ENCODE results near the gene TCF23. TPM values are rescaled to one million over a fixed set of nuclear protein-coding genes. Genes with fewer than 3 reads are reported as not detected.

TCF23 gene
- polyA plus RNA-seq, 3 donors = not detected

DNA sequence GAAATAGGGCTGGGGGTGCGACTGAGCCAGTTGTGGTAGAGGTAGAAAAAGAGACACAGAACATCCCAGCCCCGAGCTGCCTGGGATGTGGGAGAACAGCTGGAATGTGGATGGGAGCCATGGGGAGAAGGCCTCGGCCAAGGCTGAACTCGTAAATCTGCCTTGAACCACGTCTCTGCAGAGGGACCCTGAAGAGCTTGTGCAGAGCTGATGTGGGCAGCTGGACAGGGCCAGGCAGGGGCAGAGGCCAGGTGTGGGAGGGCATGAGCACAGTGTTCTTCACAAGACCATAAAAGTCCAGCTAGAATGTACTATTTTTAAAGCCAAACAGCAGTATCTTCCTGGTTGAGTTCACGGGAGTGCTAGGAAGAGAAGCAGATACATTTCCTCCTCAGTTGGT, 5.7 kb downstream of the TCF23 start:
- Histone ChIP-seq H3K9ac (ENCODE audit: insufficient read depth, low read length, poor library complexity, severe bottlenecking) (no peak overlapping the region), H2AFZ (ENCODE audit: insufficient read depth, low read depth, low read length, poor library complexity, severe bottlenecking) (no peak overlapping the region), H3K36me3 (replicated peaks in 1 of 2; ENCODE audit: control insufficient read depth in 1 of 2, insufficient read depth in 2 of 2, low read length in 2 of 2) (no peaks in the 10 kb centered on the region), H3K4me3 (replicated peaks in 1 of 3; ENCODE audit: low read depth in 2 of 3, low read length in 3 of 3) (no peak overlapping the region), H3K79me2 (ENCODE audit: insufficient read depth, low read length) (no peaks in the 10 kb centered on the region), H3K27ac (ENCODE audit: low read depth in 1 of 2, low read length in 2 of 2) (no peak overlapping the region), H3K9me3 (replicated peaks in 1 of 2; ENCODE audit: control insufficient read depth in 1 of 2, insufficient read depth in 1 of 2, low read length in 2 of 2) (no peaks in the 10 kb centered on the region), H3K27me3 (ENCODE audit: control insufficient read depth in 2 of 2, insufficient read depth in 2 of 2, low read length in 2 of 2) (no peaks in the 10 kb centered on the region), H4K20me1 (ENCODE audit: insufficient read depth, low read length) (no peaks in the 10 kb centered on the region), H3K4me2 (replicated peaks; ENCODE audit: extremely low read depth, low read length, poor library complexity, severe bottlenecking) (no peak overlapping the region), H3K4me1 (ENCODE audit: control insufficient read depth in 1 of 2, insufficient read depth in 2 of 2, low read length in 2 of 2) (no peaks in the 10 kb centered on the region)
- no peaks in the 10 kb centered on the region for H3K9me3 Mint-ChIP-seq
- intact Hi-C loops (cut with micrococcal nuclease) = no loop called here
- 85% methylated on average over 5 of the region's 6 CpGs for WGBS (ENCODE audit: insufficient coverage)
- DNase-seq = no peak
- H3K27me3 Mint-ChIP-seq (ENCODE audit: low read depth in 3 of 3) = peaks cover 1 to 13% (median 2%) of the 10 kb centered on the region in 3 donors
- H3K36me3 Mint-ChIP-seq = no peaks in the 10 kb centered on the region
- TF ChIP-seq, protein P1, sequence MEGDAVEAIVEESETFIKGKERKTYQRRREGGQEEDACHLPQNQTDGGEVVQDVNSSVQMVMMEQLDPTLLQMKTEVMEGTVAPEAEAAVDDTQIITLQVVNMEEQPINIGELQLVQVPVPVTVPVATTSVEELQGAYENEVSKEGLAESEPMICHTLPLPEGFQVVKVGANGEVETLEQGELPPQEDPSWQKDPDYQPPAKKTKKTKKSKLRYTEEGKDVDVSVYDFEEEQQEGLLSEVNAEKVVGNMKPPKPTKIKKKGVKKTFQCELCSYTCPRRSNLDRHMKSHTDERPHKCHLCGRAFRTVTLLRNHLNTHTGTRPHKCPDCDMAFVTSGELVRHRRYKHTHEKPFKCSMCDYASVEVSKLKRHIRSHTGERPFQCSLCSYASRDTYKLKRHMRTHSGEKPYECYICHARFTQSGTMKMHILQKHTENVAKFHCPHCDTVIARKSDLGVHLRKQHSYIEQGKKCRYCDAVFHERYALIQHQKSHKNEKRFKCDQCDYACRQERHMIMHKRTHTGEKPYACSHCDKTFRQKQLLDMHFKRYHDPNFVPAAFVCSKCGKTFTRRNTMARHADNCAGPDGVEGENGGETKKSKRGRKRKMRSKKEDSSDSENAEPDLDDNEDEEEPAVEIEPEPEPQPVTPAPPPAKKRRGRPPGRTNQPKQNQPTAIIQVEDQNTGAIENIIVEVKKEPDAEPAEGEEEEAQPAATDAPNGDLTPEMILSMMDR (IDR thresholded peaks at IDR 0.05) = no peak
- H3K4me3 Mint-ChIP-seq = no peak overlapping the region
- H3K4me1 Mint-ChIP-seq = no peaks in the 10 kb centered on the region
- H3K27ac Mint-ChIP-seq = no peak overlapping the region

DNA sequence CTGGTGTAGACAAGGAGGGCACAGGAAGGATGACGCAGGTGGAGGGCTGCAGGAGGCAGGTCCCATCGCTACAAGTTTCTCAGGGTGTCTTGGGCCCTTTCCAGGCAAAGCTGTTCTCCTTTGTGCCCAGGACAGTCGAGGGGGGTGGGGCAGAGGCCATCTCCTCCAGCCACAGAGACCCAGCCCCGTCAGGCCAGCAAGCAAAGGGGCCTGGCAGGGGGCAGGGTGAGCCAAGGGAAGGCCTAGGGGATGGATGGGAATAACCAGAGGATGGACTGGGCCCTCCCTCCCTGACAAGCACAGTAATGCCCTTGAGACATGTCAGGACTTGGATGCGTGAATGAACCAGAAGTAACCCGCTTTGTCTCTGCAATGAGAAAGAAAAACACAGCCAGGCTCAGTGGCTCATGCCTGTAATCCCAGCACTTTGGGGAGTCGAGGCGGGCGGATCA, 6.3 kb downstream of the TCF23 start:
- H3K4me1 ChIP-seq (ENCODE audit: control insufficient read depth in 1 of 2, insufficient read depth in 2 of 2, low read length in 2 of 2) = no peaks in the 10 kb centered on the region
- H3K27me3 Mint-ChIP-seq (ENCODE audit: low read depth in 3 of 3) = peaks cover 1 to 13% (median 2%) of the 10 kb centered on the region in 3 donors
- no peak for DNase-seq
- no peak overlapping the region for H3K4me3 Mint-ChIP-seq
- no peaks in the 10 kb centered on the region for H3K9me3 ChIP-seq (replicated peaks in 1 of 2; ENCODE audit: control insufficient read depth in 1 of 2, insufficient read depth in 1 of 2, low read length in 2 of 2)
- no peak overlapping the region for H3K4me2 ChIP-seq (replicated peaks; ENCODE audit: extremely low read depth, low read length, poor library complexity, severe bottlenecking)
- H3K36me3 ChIP-seq (replicated peaks in 1 of 2; ENCODE audit: control insufficient read depth in 1 of 2, insufficient read depth in 2 of 2, low read length in 2 of 2) = no peaks in the 10 kb centered on the region
- no peaks in the 10 kb centered on the region for H3K36me3 Mint-ChIP-seq
- no peak overlapping the region for H2AFZ ChIP-seq (ENCODE audit: insufficient read depth, low read depth, low read length, poor library complexity, severe bottlenecking)
- WGBS (ENCODE audit: insufficient coverage) = 89% methylated on average over 8 of the region's 9 CpGs
- no peaks in the 10 kb centered on the region for H3K79me2 ChIP-seq (ENCODE audit: insufficient read depth, low read length)
- H3K27me3 ChIP-seq (ENCODE audit: control insufficient read depth in 2 of 2, insufficient read depth in 2 of 2, low read length in 2 of 2) = no peaks in the 10 kb centered on the region
- intact Hi-C loops (cut with micrococcal nuclease) = no loop called here
- H3K9ac ChIP-seq (ENCODE audit: insufficient read depth, low read length, poor library complexity, severe bottlenecking) = no peak overlapping the region
- TF ChIP-seq, protein P1 (IDR thresholded peaks at IDR 0.05) = no peak
- H4K20me1 ChIP-seq (ENCODE audit: insufficient read depth, low read length) = no peaks in the 10 kb centered on the region
- H3K9me3 Mint-ChIP-seq = no peaks in the 10 kb centered on the region
- no peak overlapping the region for H3K27ac ChIP-seq (ENCODE audit: low read depth in 1 of 2, low read length in 2 of 2)
- no peaks in the 10 kb centered on the region for H3K4me1 Mint-ChIP-seq
- no peak overlapping the region for H3K27ac Mint-ChIP-seq
- no peak overlapping the region for H3K4me3 ChIP-seq (replicated peaks in 1 of 3; ENCODE audit: low read depth in 2 of 3, low read length in 3 of 3)
